Loucy (cell line): Measurements from ENCODE around the gene PRKCE.

Source experiments
- H2AFZ ChIP-seq: fragments of 200-600 bp; sonication (generic); 2 replicates; pipeline ENCODE4 v1.6.0; 2016; ENCODE audit warnings: antibody characterized with exemption, mild to moderate bottlenecking, low read length, moderate library complexity
- H3F3A ChIP-seq: fragments of 200-600 bp; 2 replicates; pipeline ENCODE4 v1.6.0; 2016; ENCODE audit warnings: antibody characterized with exemption, low read depth, mild to moderate bottlenecking
- H3K27me3 ChIP-seq: fragments of 200-600 bp; sonication (generic); 2 replicates; pipeline ENCODE4 v1.6.1; 2014; ENCODE audit warnings: low read length, mild to moderate bottlenecking; ENCODE audit not compliant: insufficient read depth, poor library complexity, severe bottlenecking
- H3K36me3 ChIP-seq: fragments of 200-600 bp; sonication (generic); 2 replicates; pipeline ENCODE4 v1.6.1; 2016; ENCODE audit warnings: low read length; ENCODE audit not compliant: insufficient read depth
- H3K4me1 ChIP-seq: fragments of 200-600 bp; sonication (generic); 2 replicates; pipeline ENCODE4 v1.5.1; 2014; ENCODE audit warnings: low read length, mild to moderate bottlenecking; ENCODE audit not compliant: insufficient read depth, poor library complexity, severe bottlenecking
- H3K4me2 ChIP-seq: fragments of 200-600 bp; sonication (generic); 2 replicates; pipeline ENCODE4 v1.6.0; 2014; ENCODE audit warnings: antibody characterized with exemption, low read length, low read depth, mild to moderate bottlenecking; ENCODE audit not compliant: poor library complexity, severe bottlenecking
- H3K4me3 ChIP-seq: fragments of 200-600 bp; sonication (generic); 2 replicates; pipeline ENCODE4 v1.5.1; 2014; ENCODE audit warnings: low read length, mild to moderate bottlenecking, mixed read lengths; ENCODE audit not compliant: poor library complexity, severe bottlenecking
- H3K79me2 ChIP-seq: fragments of 200-600 bp; sonication (generic); 2 replicates; pipeline ENCODE4 v1.6.1; 2014; ENCODE audit warnings: low read length; ENCODE audit not compliant: insufficient read depth
- H3K9ac ChIP-seq: fragments of 200-600 bp; sonication (generic); 2 replicates; pipeline ENCODE4 v1.6.0; 2014; ENCODE audit warnings: mild to moderate bottlenecking, low read depth, low read length, moderate library complexity; ENCODE audit not compliant: poor library complexity, severe bottlenecking
- H3K9me2 ChIP-seq: fragments of 200-600 bp; sonication (generic); replicated peaks from 2 replicates; pipeline ENCODE4 v1.6.1; 2016; ENCODE audit warnings: low read depth, low read length, mixed read lengths
- H3K9me3 ChIP-seq: fragments of 200-600 bp; sonication (generic); 2 replicates; pipeline ENCODE4 v1.6.1; 2014; ENCODE audit warnings: mild to moderate bottlenecking, antibody characterized with exemption, low read length, low read depth; ENCODE audit not compliant: insufficient read depth
- H4K20me1 ChIP-seq: fragments of 200-600 bp; sonication (generic); 2 replicates; pipeline ENCODE4 v1.6.0; 2014; ENCODE audit warnings: antibody characterized with exemption, low read length, mild to moderate bottlenecking; ENCODE audit not compliant: insufficient read depth, poor library complexity, severe bottlenecking
- CTCF ChIP-seq: fragments of 200-600 bp; sonication (generic); conservative IDR thresholded peaks from 2 replicates; pipeline ENCODE4 v1.5.1; 2014; ENCODE audit warnings: mild to moderate bottlenecking, antibody characterized with exemption, low read length
- EZH2phosphoT487 ChIP-seq: fragments of 200-600 bp; IDR thresholded peaks from 2 replicates; pipeline ENCODE4 v1.6.1; 2018; ENCODE audit warnings: antibody characterized with exemption, mild to moderate bottlenecking, moderate library complexity, borderline replicate concordance

PRKCE gene

GRCh38 chr2:45930396-45930792, 278.9 kb downstream of the PRKCE start:
- no peak overlapping the region for H3K4me2 ChIP-seq
- H3K27me3 ChIP-seq = no peaks in the 10 kb centered on the region
- H3K9me2 ChIP-seq = no peaks in the 10 kb centered on the region
- H4K20me1 ChIP-seq = no peaks in the 10 kb centered on the region
- no peaks in the 10 kb centered on the region for H3K36me3 ChIP-seq
- no peaks in the 10 kb centered on the region for H3F3A ChIP-seq
- H3K79me2 ChIP-seq = peaks cover 28% of the 10 kb centered on the region; the same call in 1 of the 2 replicates
- H3K9ac ChIP-seq = no peak overlapping the region
- no peaks in the 10 kb centered on the region for H3K4me1 ChIP-seq
- H2AFZ ChIP-seq = no peak overlapping the region
- TF ChIP-seq CTCF (no peak), EZH2phosphoT487 (no peak)
- H3K4me3 ChIP-seq = no peak overlapping the region
- H3K9me3 ChIP-seq = no peaks in the 10 kb centered on the region

- Histone ChIP-seq H2AFZ (no peak overlapping the region), H3K9ac (no peak overlapping the region), H3K36me3 (no peaks in the 10 kb centered on the region), H3K9me2 (no peaks in the 10 kb centered on the region), H3K9me3 (no peaks in the 10 kb centered on the region), H3F3A (no peaks in the 10 kb centered on the region), H3K4me1 (peaks cover 7% of the 10 kb centered on the region), H3K4me3 (no peak overlapping the region), H4K20me1 (no peaks in the 10 kb centered on the region), H3K27me3 (no peaks in the 10 kb centered on the region), H3K4me2 (no peak overlapping the region), H3K79me2 (peaks cover 18% of the 10 kb centered on the region; the same call in 1 of the 2 replicates)
- TF ChIP-seq CTCF = no peak
These were observed 281.0 kb downstream of the PRKCE start for GRCh38 chr2:45932278-45932975.

- no peak overlapping the region for H3K4me2 ChIP-seq
- peaks cover 12% of the 10 kb centered on the region; the same call in 1 of the 2 replicates for H3K79me2 ChIP-seq
- peaks cover 7% of the 10 kb centered on the region for H3K4me1 ChIP-seq
- TF ChIP-seq EZH2phosphoT487 (no peak), CTCF (peak; percentile 82)
- H3K9me2 ChIP-seq = no peaks in the 10 kb centered on the region
- no peaks in the 10 kb centered on the region for H3K27me3 ChIP-seq
- no peaks in the 10 kb centered on the region for H3K36me3 ChIP-seq
- no peak overlapping the region for H3K9ac ChIP-seq
- H3K4me3 ChIP-seq = no peak overlapping the region
- H3F3A ChIP-seq = no peaks in the 10 kb centered on the region
- H2AFZ ChIP-seq = no peak overlapping the region
- H4K20me1 ChIP-seq = no peaks in the 10 kb centered on the region
- no peaks in the 10 kb centered on the region for H3K9me3 ChIP-seq
These were observed 284.5 kb downstream of the PRKCE start for GRCh38 chr2:45935791-45936622.
